ENCODE results near the gene RAP2C.
"Not testable (repeated sequence)": the region's sequence is repeated elsewhere in the genome, so short reads cannot be mapped to it uniquely, and the experiment has no call there.

RAP2C gene

GRCh38 chrX:132193872-132194574, 25.2 kb downstream of the RAP2C start:
- DNase-seq, result no peak

DNA sequence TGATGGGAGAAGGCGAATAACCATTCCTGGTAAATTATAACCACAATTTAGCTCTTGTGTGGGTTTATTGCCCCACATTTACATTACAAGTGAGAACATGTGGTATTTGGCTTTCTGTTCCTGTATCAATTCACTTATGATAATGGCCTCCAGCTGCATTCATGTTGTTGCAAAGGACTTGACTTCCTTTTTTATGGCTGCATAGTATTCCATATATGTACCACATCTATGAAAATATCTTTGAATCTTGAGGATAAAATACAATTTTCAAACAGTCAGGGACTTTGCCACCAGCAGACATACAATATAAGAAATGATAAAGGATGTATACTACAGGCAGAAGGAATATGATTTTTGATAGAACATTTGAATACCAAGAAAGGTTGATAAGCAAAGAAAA, 27.3 kb downstream of the RAP2C start:
- DNase-seq, result no peak

DNA sequence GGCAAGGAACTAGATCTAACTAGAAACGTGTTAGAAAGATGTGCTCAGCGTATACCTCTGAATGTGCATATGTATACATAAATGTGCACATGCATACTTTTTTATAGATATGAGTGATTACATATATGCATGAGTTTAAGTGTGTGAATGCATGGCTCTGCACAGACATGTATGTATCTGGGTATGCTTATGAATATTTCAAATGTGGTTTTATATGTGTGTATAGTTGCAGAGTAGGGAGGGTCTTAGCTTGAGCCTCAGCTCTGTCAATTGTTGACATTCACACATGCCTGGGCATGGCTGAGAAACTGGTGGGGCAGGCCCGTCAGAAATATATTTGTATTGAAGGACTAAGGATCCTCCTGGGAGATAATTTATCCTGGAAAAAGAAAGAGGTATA, 31.1 kb downstream of the RAP2C start:
- no peak for DNase-seq

GRCh38 chrX:132187451-132187850, 31.8 kb downstream of the RAP2C start:
- no peak for DNase-seq

DNA sequence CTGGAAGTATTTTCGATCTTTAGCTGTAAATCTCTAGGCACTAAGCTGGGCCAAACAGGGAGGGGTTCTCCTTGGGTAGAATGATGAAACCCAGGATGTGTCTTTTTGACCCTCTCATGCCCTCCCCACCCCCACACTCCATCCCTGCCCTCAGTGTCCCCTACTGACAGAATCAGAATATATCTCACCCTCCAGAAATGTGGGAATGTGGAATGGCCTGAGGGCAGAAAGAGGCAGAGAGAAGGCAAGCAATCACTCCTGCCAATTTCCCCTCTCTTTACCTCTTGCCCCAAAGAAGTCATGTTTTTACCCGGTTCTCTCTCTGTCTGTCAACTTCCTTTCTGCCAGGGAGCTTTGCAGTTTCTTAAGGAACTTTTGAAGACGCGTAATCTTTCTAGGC, 34.4 kb downstream of the RAP2C start:
- no peak for DNase-seq

GRCh38 chrX:132181364-132181763, 37.9 kb downstream of the RAP2C start:
- DNase-seq, result no peak

GRCh38 chrX:132180929-132181328, 38.3 kb downstream of the RAP2C start:
- no peak for DNase-seq

DNA sequence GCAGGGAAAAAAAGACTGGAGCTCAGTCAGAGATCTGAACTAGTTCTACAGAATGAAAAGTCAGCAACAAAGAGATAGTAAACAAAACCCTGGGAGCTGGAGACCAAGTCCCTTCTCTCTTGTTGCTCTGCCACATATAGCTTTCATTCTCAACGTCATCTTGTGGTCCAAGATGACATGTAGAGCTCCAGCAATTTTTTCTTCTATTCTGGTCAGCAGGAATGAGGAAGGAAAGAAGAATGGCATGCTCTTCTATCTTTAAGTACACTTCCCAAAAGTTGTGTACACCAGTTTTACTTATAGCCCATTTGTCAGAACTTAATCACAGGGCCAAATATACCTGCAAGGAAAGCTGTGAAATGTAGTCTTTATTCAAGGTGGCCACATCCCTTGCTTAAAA, 45.6 kb downstream of the RAP2C start:
- no peak for DNase-seq

GRCh38 chrX:132171881-132172280, 47.4 kb downstream of the RAP2C start:
- DNase-seq, result no peak

GRCh38 chrX:132171478-132171877, 47.8 kb downstream of the RAP2C start:
- no peak for DNase-seq

- DNase-seq, result no peak
These were observed 49.7 kb downstream of the RAP2C start for GRCh38 chrX:132169554-132169953.

DNA sequence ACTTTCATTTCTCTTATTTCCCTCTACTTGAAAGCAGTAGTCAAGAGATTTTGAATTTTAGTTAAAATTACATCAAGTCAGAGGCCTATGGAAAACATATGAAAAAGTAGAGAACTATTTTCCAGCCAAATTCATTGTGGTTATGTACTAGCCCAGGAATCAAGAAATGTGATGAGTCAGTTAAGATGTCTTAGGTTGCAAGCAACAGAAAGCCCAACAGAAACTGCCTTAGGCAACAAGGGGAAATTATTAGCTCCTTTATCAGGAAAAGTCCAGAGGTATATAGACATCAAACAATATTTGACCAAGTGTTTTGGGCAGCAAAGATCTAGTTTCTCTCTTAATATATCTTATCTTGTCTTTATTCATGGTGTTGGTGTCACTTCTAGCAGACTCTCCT, 53.6 kb downstream of the RAP2C start:
- no peak for DNase-seq

DNA sequence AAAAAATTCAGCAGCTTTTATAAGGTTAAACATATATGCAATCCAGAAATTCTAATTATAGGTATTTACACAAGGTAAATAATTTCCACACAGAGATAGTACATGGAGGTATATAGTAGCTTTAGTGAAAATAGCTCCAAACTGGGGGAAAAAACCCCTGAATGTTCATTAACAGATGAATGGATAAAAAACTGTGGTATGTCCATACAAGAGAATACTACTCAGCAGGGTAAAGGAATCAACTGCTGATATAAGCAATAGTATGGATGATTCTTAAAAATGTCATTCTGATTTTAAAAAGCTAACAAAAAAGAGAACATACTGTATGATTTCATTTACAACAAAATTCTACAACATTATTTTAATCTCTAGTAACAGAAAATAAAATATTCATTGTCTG, 54.2 kb downstream of the RAP2C start:
- DNase-seq, result no peak

DNA sequence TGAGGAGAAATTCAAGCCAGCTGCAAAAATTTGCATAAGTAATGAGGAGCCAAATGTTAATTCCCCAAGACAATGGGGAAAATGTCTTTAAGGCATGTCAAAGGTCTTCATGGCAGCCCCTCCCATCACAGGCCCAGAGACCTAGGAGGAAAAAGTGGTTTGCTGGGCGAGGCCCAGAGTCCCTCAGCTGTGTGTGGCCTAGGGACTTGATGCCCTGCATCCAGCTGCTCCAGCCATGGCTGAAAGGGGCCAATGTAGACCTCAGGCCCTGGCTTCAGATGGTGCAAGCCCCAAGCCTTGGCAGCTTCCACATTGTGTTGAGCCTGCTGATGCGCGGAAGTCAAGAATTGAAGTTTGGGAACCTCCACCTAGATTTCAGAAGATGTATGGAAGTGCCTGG, 56.2 kb downstream of the RAP2C start:
- DNase-seq, result not testable (repeated sequence)

DNA sequence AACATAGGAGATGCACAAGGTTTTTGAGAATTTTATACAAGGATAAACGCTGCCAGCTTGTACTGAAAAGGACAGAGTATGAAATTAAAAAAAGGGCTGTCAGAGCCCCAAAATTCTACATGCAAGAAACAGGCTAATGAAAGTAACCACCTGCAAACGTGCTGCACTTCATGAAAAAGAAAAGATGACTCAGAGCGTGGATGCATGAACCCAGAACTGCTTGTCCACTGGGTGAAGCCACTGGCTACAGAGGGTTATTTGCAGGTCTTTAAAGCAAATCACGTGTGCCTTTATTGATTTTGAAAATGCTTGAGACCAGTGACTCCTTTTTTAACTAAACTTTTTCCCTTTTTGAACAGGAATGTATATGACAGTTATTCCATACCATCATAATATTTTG, 66.1 kb downstream of the RAP2C start:
- no peak for DNase-seq

All from activated CD4-positive, alpha-beta T cell treated with anti-CD3 and anti-CD28 coated beads, Interleukin-10, Interleukin-2, amounts not matched to agents 100 ng/mL and 50 ng/mL, durations not matched to agents 16 hours and 8 hours (primary cell).